ENCODE data around the gene CYP4F11.
"Not testable (repeated sequence)": the region's sequence is repeated elsewhere in the genome, so short reads cannot be mapped to it uniquely, and the experiment has no call there.

The CYP4F11 gene, protein sequence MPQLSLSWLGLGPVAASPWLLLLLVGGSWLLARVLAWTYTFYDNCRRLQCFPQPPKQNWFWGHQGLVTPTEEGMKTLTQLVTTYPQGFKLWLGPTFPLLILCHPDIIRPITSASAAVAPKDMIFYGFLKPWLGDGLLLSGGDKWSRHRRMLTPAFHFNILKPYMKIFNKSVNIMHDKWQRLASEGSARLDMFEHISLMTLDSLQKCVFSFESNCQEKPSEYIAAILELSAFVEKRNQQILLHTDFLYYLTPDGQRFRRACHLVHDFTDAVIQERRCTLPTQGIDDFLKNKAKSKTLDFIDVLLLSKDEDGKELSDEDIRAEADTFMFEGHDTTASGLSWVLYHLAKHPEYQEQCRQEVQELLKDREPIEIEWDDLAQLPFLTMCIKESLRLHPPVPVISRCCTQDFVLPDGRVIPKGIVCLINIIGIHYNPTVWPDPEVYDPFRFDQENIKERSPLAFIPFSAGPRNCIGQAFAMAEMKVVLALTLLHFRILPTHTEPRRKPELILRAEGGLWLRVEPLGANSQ

DNA sequence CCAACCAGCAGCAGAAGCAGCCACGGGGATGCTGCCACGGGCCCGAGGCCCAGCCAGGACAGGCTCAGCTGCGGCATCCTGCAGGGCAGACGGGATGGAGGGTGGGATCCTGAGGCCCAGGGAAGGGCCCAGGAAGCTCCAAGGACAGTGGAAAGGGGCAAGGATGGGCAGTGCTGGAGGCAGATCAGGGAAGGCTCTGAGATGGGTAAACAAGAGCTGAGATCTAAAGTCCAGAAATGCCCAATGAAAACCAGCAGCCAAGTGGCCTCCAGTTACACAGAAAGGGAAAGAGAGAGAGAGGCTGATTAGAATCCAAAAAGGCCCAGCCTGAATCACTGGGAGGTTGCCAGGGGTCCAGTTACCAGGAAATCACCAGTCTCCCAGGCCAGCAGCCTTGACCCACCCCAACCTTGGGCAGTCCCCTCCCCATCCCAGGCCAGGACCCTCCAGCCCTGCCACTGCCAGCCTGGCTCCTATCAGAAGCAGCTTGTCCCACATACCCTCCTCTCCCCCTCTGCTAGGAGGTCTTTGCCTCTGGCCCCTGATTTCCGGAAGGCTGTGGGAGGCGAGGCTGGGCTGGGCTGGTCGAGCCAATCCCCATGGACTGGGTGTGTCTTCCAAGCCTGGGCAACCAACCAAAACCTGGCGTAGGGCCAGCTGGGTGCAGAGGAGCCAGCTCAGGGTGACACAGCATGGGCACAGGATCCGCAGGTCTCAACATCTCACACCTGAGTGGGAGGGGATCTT, at the start of gene CYP4F11:
Gene CYP4F11, minus strand, starts transcription at position 198 of the 747 bp plus-strand sequence. Its CDS starts 121 bp downstream, at position 77.
- Histone ChIP-seq H3K36me3 (ENCODE audit: control insufficient read depth, insufficient read depth, low read length) (no peaks in the 10 kb centered on the region), H3K4me3 (ENCODE audit: low read depth, low read length) (no peak within 1 kb of the TSS), H3K27ac (ENCODE audit: low read depth, low read length) (no peak within 1 kb of the TSS), H3K27me3 (ENCODE audit: control insufficient read depth, insufficient read depth, low read length) (no peaks in the 10 kb centered on the region), H3K4me1 (ENCODE audit: control insufficient read depth, insufficient read depth, low read length) (no peaks in the 10 kb centered on the region), H3K9me3 (ENCODE audit: control insufficient read depth, insufficient read depth, low read length) (peaks cover 67% of the 10 kb centered on the region), H3K9ac (ENCODE audit: low read depth, low read length) (no peak within 1 kb of the TSS)

DNA sequence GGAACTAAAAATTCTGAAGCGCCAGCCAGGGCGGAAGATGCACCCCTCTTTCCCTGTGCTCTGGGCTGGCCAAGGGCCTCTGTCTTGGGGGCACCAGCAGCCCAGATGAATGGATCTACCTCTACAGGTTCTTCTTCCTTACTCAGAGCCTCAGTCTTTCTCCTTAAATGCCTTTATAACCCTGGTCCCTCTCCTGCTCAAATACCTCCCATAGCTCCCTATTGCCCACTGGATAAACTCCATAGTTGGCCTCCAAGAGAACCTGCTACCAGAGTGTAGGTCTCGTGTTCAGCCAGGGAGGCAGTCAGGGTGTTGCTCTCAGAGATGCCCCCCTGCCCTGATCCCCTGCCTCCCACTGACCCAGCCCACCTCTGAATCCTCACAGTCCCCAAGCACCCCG, 45.0 kb upstream of the CYP4F11 start:
- Histone ChIP-seq H3K36me3 (ENCODE audit: control insufficient read depth, insufficient read depth, low read length) (no peaks in the 10 kb centered on the region), H3K4me1 (ENCODE audit: control insufficient read depth, insufficient read depth, low read length) (no peaks in the 10 kb centered on the region), H3K9ac (ENCODE audit: low read depth, low read length) (no peak overlapping the region), H3K9me3 (ENCODE audit: control insufficient read depth, insufficient read depth, low read length) (peaks cover 97% of the 10 kb centered on the region), H3K27me3 (ENCODE audit: control insufficient read depth, insufficient read depth, low read length) (no peaks in the 10 kb centered on the region), H3K4me3 (ENCODE audit: low read depth, low read length) (no peak overlapping the region), H3K27ac (ENCODE audit: low read depth, low read length) (no peak overlapping the region)

- no peak overlapping the region for H3K4me3 ChIP-seq (ENCODE audit: low read depth, low read length)
- H3K27ac ChIP-seq (ENCODE audit: low read depth, low read length): no peak overlapping the region
- no peaks in the 10 kb centered on the region for H3K36me3 ChIP-seq (ENCODE audit: control insufficient read depth, insufficient read depth, low read length)
- no peaks in the 10 kb centered on the region for H3K4me1 ChIP-seq (ENCODE audit: control insufficient read depth, insufficient read depth, low read length)
- H3K9me3 ChIP-seq (ENCODE audit: control insufficient read depth, insufficient read depth, low read length): peaks cover 95% of the 10 kb centered on the region
- H3K27me3 ChIP-seq (ENCODE audit: control insufficient read depth, insufficient read depth, low read length): no peaks in the 10 kb centered on the region
- no peak overlapping the region for H3K9ac ChIP-seq (ENCODE audit: low read depth, low read length)
Measured at GRCh38 chr19:15977690-15978089, 43.4 kb upstream of the CYP4F11 start.

DNA sequence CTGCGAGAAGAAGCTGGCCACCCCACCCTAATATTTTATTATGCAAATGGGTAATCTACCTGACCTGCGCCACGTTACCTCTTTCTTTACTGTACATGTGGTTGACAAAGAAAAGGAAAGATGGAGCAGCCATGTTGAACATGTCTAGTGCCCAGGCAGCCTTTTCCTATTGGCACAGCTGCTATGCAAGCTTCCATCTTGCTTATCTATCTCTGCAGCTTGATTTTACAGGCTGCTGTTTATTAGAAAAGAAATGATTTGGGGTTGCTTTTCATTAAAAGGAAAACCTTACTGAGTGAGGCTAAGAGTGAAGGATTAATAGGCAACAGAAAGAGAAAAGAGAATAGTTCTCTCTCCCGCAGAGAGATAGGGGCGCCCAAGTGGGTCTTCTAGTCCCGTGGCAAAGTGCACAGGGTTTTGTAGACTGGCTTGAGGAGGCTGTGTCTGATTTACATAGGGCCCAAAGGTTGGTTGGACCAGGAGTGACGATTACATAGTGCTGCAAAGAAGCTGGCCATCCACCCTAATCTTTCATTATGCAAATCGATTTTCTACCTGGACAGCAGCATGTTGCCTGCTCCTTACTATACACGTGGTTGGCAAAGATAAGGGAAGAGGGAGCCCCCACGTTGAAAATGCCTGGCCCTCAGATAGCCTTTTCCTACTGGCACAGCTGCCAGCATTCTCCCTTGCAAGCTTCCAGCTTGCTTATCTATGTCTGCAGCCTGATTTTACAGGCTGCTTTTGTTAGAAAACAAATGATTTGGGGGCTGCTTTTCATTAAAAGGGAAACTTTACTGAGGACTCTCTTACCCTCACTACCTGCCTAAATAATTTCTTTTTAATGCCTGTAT, 42.7 kb upstream of the CYP4F11 start:
- H3K9me3 ChIP-seq (ENCODE audit: control insufficient read depth, insufficient read depth, low read length): peaks cover 94% of the 10 kb centered on the region
- no peaks in the 10 kb centered on the region for H3K36me3 ChIP-seq (ENCODE audit: control insufficient read depth, insufficient read depth, low read length)
- no peaks in the 10 kb centered on the region for H3K27me3 ChIP-seq (ENCODE audit: control insufficient read depth, insufficient read depth, low read length)

GRCh38 chr19:15974856-15975255, 40.5 kb upstream of the CYP4F11 start:
- no peaks in the 10 kb centered on the region for H3K4me1 ChIP-seq (ENCODE audit: control insufficient read depth, insufficient read depth, low read length)
- no peak overlapping the region for H3K27ac ChIP-seq (ENCODE audit: low read depth, low read length)
- peaks cover 86% of the 10 kb centered on the region for H3K9me3 ChIP-seq (ENCODE audit: control insufficient read depth, insufficient read depth, low read length)
- no peak overlapping the region for H3K4me3 ChIP-seq (ENCODE audit: low read depth, low read length)
- H3K9ac ChIP-seq (ENCODE audit: low read depth, low read length): no peak overlapping the region
- no peaks in the 10 kb centered on the region for H3K27me3 ChIP-seq (ENCODE audit: control insufficient read depth, insufficient read depth, low read length)
- no peaks in the 10 kb centered on the region for H3K36me3 ChIP-seq (ENCODE audit: control insufficient read depth, insufficient read depth, low read length)

More for the DNA sequence above, 42.7 kb upstream of the CYP4F11 start:
- Histone ChIP-seq H3K27ac (ENCODE audit: low read depth, low read length) (no peak overlapping the region), H3K4me1 (ENCODE audit: control insufficient read depth, insufficient read depth, low read length) (no peaks in the 10 kb centered on the region), H3K4me3 (ENCODE audit: low read depth, low read length) (no peak overlapping the region), H3K9ac (ENCODE audit: low read depth, low read length) (no peak overlapping the region)

GRCh38 chr19:15972043-15972442, 37.7 kb upstream of the CYP4F11 start:
- H3K27ac ChIP-seq (ENCODE audit: low read depth, low read length); H3K9ac ChIP-seq (ENCODE audit: low read depth, low read length); H3K36me3 ChIP-seq (ENCODE audit: control insufficient read depth, insufficient read depth, low read length); H3K4me3 ChIP-seq (ENCODE audit: low read depth, low read length); H3K27me3 ChIP-seq (ENCODE audit: control insufficient read depth, insufficient read depth, low read length); H3K4me1 ChIP-seq (ENCODE audit: control insufficient read depth, insufficient read depth, low read length): not testable (repeated sequence)
- H3K9me3 ChIP-seq (ENCODE audit: control insufficient read depth, insufficient read depth, low read length): peaks cover 74% of the 10 kb centered on the region

GRCh38 chr19:15971224-15971780, 37.0 kb upstream of the CYP4F11 start:
- Histone ChIP-seq H3K27me3 (ENCODE audit: control insufficient read depth, insufficient read depth, low read length) (no peaks in the 10 kb centered on the region), H3K4me1 (ENCODE audit: control insufficient read depth, insufficient read depth, low read length) (no peaks in the 10 kb centered on the region), H3K27ac (ENCODE audit: low read depth, low read length) (no peak overlapping the region), H3K4me3 (ENCODE audit: low read depth, low read length) (no peak overlapping the region), H3K9me3 (ENCODE audit: control insufficient read depth, insufficient read depth, low read length) (peaks cover 73% of the 10 kb centered on the region), H3K9ac (ENCODE audit: low read depth, low read length) (no peak overlapping the region), H3K36me3 (ENCODE audit: control insufficient read depth, insufficient read depth, low read length) (no peaks in the 10 kb centered on the region)

DNA sequence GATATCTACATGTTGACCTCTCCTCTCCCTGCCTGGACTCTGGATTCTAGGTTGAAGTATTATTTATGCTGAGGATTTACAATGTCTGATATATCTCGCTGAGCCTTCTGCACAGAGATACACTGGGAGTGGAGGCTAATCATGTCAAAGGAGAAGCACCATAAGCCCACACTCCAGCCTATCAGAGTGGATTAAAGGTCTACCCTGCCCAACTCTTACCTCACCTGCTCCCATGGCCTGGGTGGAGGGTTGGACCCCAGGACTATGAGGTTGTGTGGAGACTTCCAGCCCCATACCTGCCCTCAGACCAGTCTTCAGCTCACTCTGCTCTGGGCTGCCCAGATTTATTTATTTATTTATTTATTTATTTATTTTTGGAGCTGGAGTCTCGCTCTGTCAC, 29.9 kb upstream of the CYP4F11 start:
- Histone ChIP-seq H3K9me3 (ENCODE audit: control insufficient read depth, insufficient read depth, low read length) (peaks cover 83% of the 10 kb centered on the region), H3K36me3 (ENCODE audit: control insufficient read depth, insufficient read depth, low read length) (no peaks in the 10 kb centered on the region), H3K27ac (ENCODE audit: low read depth, low read length) (no peak overlapping the region), H3K9ac (ENCODE audit: low read depth, low read length) (no peak overlapping the region), H3K4me3 (ENCODE audit: low read depth, low read length) (no peak overlapping the region), H3K4me1 (ENCODE audit: control insufficient read depth, insufficient read depth, low read length) (no peaks in the 10 kb centered on the region), H3K27me3 (ENCODE audit: control insufficient read depth, insufficient read depth, low read length) (no peaks in the 10 kb centered on the region)

DNA sequence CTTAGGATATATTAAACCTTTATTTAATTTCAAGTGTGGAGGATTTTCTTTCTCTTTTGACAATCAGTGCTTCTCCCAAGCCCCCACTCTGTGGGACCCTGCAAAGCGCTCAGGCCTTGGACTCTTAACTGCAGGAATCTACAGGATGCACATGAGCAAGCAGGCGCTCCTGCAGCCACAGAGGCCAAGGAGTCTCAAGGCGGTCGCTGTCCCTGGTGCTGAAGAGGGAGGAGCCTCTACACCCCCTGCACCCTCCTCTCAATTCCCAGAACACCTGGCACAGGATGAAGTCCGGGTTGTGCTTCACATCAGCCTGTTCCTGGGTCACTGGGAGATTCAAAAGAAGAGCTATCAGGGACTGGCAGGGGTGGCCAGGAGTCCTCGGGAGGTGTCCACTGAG, 28.0 kb upstream of the CYP4F11 start:
- peaks cover 90% of the 10 kb centered on the region for H3K9me3 ChIP-seq (ENCODE audit: control insufficient read depth, insufficient read depth, low read length)
- H3K4me3 ChIP-seq (ENCODE audit: low read depth, low read length): no peak overlapping the region
- no peaks in the 10 kb centered on the region for H3K4me1 ChIP-seq (ENCODE audit: control insufficient read depth, insufficient read depth, low read length)
- no peak overlapping the region for H3K9ac ChIP-seq (ENCODE audit: low read depth, low read length)
- no peak overlapping the region for H3K27ac ChIP-seq (ENCODE audit: low read depth, low read length)
- no peaks in the 10 kb centered on the region for H3K36me3 ChIP-seq (ENCODE audit: control insufficient read depth, insufficient read depth, low read length)
- H3K27me3 ChIP-seq (ENCODE audit: control insufficient read depth, insufficient read depth, low read length): no peaks in the 10 kb centered on the region

DNA sequence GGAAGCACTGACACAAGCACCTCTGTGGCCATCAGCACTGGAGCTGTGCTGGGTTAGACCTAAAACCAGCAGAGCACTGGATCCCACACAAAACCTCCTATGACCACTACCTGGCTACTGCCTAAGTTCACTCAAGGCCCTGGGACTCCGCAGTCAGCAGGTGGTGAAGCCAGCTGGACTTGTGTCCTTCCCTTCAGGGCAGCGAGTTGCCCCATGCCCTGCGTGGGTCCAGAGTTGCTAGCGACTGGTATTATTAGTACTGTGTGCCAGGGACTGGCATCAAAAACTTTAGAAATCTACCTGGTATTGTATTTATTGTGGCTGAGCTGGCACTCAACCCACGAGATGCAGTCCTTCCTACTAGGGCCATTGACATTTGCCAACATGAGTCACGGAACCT, 20.5 kb upstream of the CYP4F11 start:
- Histone ChIP-seq H3K4me1 (ENCODE audit: control insufficient read depth, insufficient read depth, low read length) (no peaks in the 10 kb centered on the region), H3K9ac (ENCODE audit: low read depth, low read length) (no peak overlapping the region), H3K4me3 (ENCODE audit: low read depth, low read length) (no peak overlapping the region), H3K27me3 (ENCODE audit: control insufficient read depth, insufficient read depth, low read length) (no peaks in the 10 kb centered on the region), H3K9me3 (ENCODE audit: control insufficient read depth, insufficient read depth, low read length) (peaks cover 93% of the 10 kb centered on the region), H3K27ac (ENCODE audit: low read depth, low read length) (no peak overlapping the region), H3K36me3 (ENCODE audit: control insufficient read depth, insufficient read depth, low read length) (no peaks in the 10 kb centered on the region)

Data from HUES48 (cell line).